HG02642 (cell line): ENCODE results near the gene KLHL6.
"Not testable (repeated sequence)": the region's sequence is repeated elsewhere in the genome, so short reads cannot be mapped to it uniquely, and the experiment has no call there.

Experiments used
- ATAC-seq: cut with Tn5 transposase; IDR thresholded peaks from one replicate; pipeline ENCODE4 v1.9.1; 2021; ENCODE audit warnings: mild to moderate bottlenecking; ENCODE audit not compliant: unreplicated experiment, poor library complexity

The KLHL6 gene

GRCh38 chr3:183533412-183534132 is 21.9 kb downstream of the KLHL6 start:
- ATAC-seq: peak; percentile 51

GRCh38 chr3:183532620-183533411 is 22.7 kb downstream of the KLHL6 start:
- no peak for ATAC-seq

- ATAC-seq: no peak
Measured at GRCh38 chr3:183529717-183530116, 25.8 kb downstream of the KLHL6 start.

GRCh38 chr3:183529185-183529584 is 26.3 kb downstream of the KLHL6 start:
- ATAC-seq: no peak

GRCh38 chr3:183528758-183529157 is 26.7 kb downstream of the KLHL6 start:
- not testable (repeated sequence) for ATAC-seq

GRCh38 chr3:183527428-183528379 is 27.8 kb downstream of the KLHL6 start:
- ATAC-seq: peak; percentile 82

GRCh38 chr3:183526838-183527427 is 28.6 kb downstream of the KLHL6 start:
- ATAC-seq: no peak

- ATAC-seq: no peak
Measured at GRCh38 chr3:183524476-183524875, 31.0 kb downstream of the KLHL6 start.

GRCh38 chr3:183520741-183521556 is 34.6 kb downstream of the KLHL6 start:
- ATAC-seq: not testable (repeated sequence)

- ATAC-seq: not testable (repeated sequence)
Measured at GRCh38 chr3:183520295-183520694, 35.2 kb downstream of the KLHL6 start.

GRCh38 chr3:183519891-183520290 is 35.6 kb downstream of the KLHL6 start:
- ATAC-seq: no peak

GRCh38 chr3:183518491-183519251 is 36.8 kb downstream of the KLHL6 start:
- ATAC-seq: no peak

- ATAC-seq: no peak
Measured at GRCh38 chr3:183517607-183518006, 37.9 kb downstream of the KLHL6 start.

GRCh38 chr3:183515968-183516851 is 39.3 kb downstream of the KLHL6 start:
- ATAC-seq: peak; percentile 63

- ATAC-seq: no peak
Measured at GRCh38 chr3:183514021-183514420, 41.5 kb downstream of the KLHL6 start.

- ATAC-seq: no peak
Measured at GRCh38 chr3:183513046-183513706, 42.3 kb downstream of the KLHL6 start.
